Neural cell (in vitro differentiated cells): ENCODE measurements around the gene PRTFDC1. TPM values are rescaled to one million over a fixed set of nuclear protein-coding genes. Genes with fewer than 3 reads are reported as not detected.

Source experiments
- H2AFZ ChIP-seq: fragments of 200-600, 300-800 bp; sonication (generic), shearing (Covaris generic); 2 replicates; pipeline ENCODE4 v1.6.0; 2014; ENCODE audit warnings: low read depth, mild to moderate bottlenecking, antibody characterized with exemption, low read length, moderate library complexity
- H3F3A ChIP-seq: fragments of 200-600 bp; shearing (Covaris generic); 2 replicates; pipeline ENCODE4 v1.6.1; 2016; ENCODE audit warnings: mild to moderate bottlenecking, moderate library complexity, mixed read lengths, antibody characterized with exemption, low read length; ENCODE audit not compliant: insufficient read depth, poor library complexity, severe bottlenecking
- H3K27ac ChIP-seq: fragments of 200-600, 300-800 bp; sonication (generic), shearing (Covaris generic); 2 replicates; pipeline ENCODE4 v1.5.1; 2014; ENCODE audit warnings: mild to moderate bottlenecking, low read length, moderate library complexity
- H3K27me3 ChIP-seq: fragments of 300-800, 200-600 bp; sonication (generic), shearing (Covaris generic); 2 replicates; pipeline ENCODE4 v1.6.0; 2014; ENCODE audit warnings: mild to moderate bottlenecking, low read depth, low read length, moderate library complexity; ENCODE audit not compliant: insufficient read depth
- H3K36me3 ChIP-seq: fragments of 300-800, 200-600 bp; sonication (generic), shearing (Covaris generic); 2 replicates; pipeline ENCODE4 v1.5.1; 2014; ENCODE audit warnings: mild to moderate bottlenecking, antibody characterized with exemption, low read length, moderate library complexity; ENCODE audit not compliant: insufficient read depth
- H3K4me2 ChIP-seq: fragments of 300-800, 200-600 bp; sonication (generic), shearing (Covaris generic); 2 replicates; pipeline ENCODE4 v1.6.0; 2014; ENCODE audit warnings: mild to moderate bottlenecking, low read length
- H3K4me3 ChIP-seq: fragments of 300-800, 200-600 bp; sonication (generic), shearing (Covaris generic); 2 replicates; pipeline ENCODE4 v1.5.1; 2014; ENCODE audit warnings: mild to moderate bottlenecking, low read length, moderate library complexity
- H3K79me2 ChIP-seq: fragments of 200-600 bp; shearing (Covaris generic); replicated peaks from 2 replicates; pipeline ENCODE4 v1.6.0; 2014; ENCODE audit warnings: mild to moderate bottlenecking, low read length, moderate library complexity; ENCODE audit not compliant: insufficient read depth
- H3K9ac ChIP-seq: fragments of 300-800, 200-600 bp; sonication (generic), shearing (Covaris generic); 2 replicates; pipeline ENCODE4 v1.6.1; 2016; ENCODE audit warnings: mild to moderate bottlenecking, low read length, mixed read lengths
- H3K9me2 ChIP-seq: fragments of 200-600 bp; shearing (Covaris generic); 2 replicates; pipeline ENCODE4 v1.6.1; 2016; ENCODE audit warnings: mild to moderate bottlenecking, low read length, mixed read lengths; ENCODE audit not compliant: insufficient read depth
- H3K9me3 ChIP-seq: fragments of 200-600, 300-800 bp; sonication (generic), shearing (Covaris generic); 2 replicates; pipeline ENCODE4 v1.6.1; 2016; ENCODE audit warnings: mild to moderate bottlenecking, mixed run types, low read length, moderate library complexity, mixed read lengths
- H4K20me1 ChIP-seq: fragments of 200-600 bp; shearing (Covaris generic); 2 replicates; pipeline ENCODE4 v1.6.1; 2016; ENCODE audit warnings: mild to moderate bottlenecking, mixed run types; ENCODE audit not compliant: insufficient read depth
- EP300 ChIP-seq: fragments of 450-650 bp; conservative IDR thresholded peaks from 2 replicates; pipeline ENCODE4 v1.6.1; 2014; ENCODE audit warnings: antibody characterized with exemption, mild to moderate bottlenecking, moderate library complexity; ENCODE audit not compliant: poor library complexity, severe bottlenecking
- MXI1 ChIP-seq: fragments of 450-650 bp; conservative IDR thresholded peaks from 2 replicates; pipeline ENCODE4 v1.6.1; 2014; ENCODE audit warnings: antibody characterized with exemption, mild to moderate bottlenecking; ENCODE audit not compliant: poor library complexity, severe bottlenecking
- POLR2AphosphoS5 ChIP-seq: IDR thresholded peaks from 2 replicates; pipeline ENCODE4 v1.6.1; 2012
- REST ChIP-seq: IDR thresholded peaks from 2 replicates; pipeline ENCODE4 v1.6.1; 2012; ENCODE audit warnings: borderline replicate concordance
- SMC3 ChIP-seq: fragments of 450-650 bp; conservative IDR thresholded peaks from 2 replicates; pipeline ENCODE4 v1.6.1; 2014; ENCODE audit warnings: antibody characterized with exemption, mild to moderate bottlenecking, moderate library complexity; ENCODE audit not compliant: poor library complexity
- TAF1 ChIP-seq: IDR thresholded peaks from 2 replicates; pipeline ENCODE4 v1.6.1; 2012; ENCODE audit warnings: low read depth
- polyA plus RNA-seq: library from polyadenylated mRNA; depleted of rRNA; stranded (reverse); fragments of >200 nt; gene quantifications from 2 replicates; pipeline ENCODE4 v1.2.3, GENCODE V29; 2014

Gene PRTFDC1
- polyA plus RNA-seq, 1 donor from 2014 or later = 3.4 TPM

- peaks cover 10% of the 10 kb centered on the region for H3F3A ChIP-seq
- peak overlapping the region; percentile 38 for H3K4me3 ChIP-seq
- no peaks in the 10 kb centered on the region for H3K27me3 ChIP-seq
- H3K27ac ChIP-seq = no peak overlapping the region
- H3K9me3 ChIP-seq = no peaks in the 10 kb centered on the region
- peak overlapping the region; percentile 43 for H3K4me2 ChIP-seq
- no peaks in the 10 kb centered on the region for H3K79me2 ChIP-seq
- no peak overlapping the region for H2AFZ ChIP-seq
- TF ChIP-seq POLR2AphosphoS5 (peak; percentile 38), SMC3 (no peak)
- H3K36me3 ChIP-seq = no peaks in the 10 kb centered on the region
- no peak overlapping the region for H3K9ac ChIP-seq
- no peaks in the 10 kb centered on the region for H3K9me2 ChIP-seq
- no peaks in the 10 kb centered on the region for H4K20me1 ChIP-seq
Measured at GRCh38 chr10:24849051-24849450, 103.4 kb downstream of the PRTFDC1 start.

- Histone ChIP-seq H3K79me2 (no peaks in the 10 kb centered on the region), H3K9me3 (no peaks in the 10 kb centered on the region), H3K27me3 (no peaks in the 10 kb centered on the region), H3F3A (peaks cover 10% of the 10 kb centered on the region), H4K20me1 (no peaks in the 10 kb centered on the region), H3K4me3 (no peak overlapping the region), H3K27ac (no peak overlapping the region), H3K36me3 (no peaks in the 10 kb centered on the region), H3K9me2 (no peaks in the 10 kb centered on the region), H3K4me2 (no peak overlapping the region), H2AFZ (no peak overlapping the region), H3K9ac (no peak overlapping the region)
- TF ChIP-seq TAF1 = no peak
- no peak for TF ChIP-seq MXI1
- no peak for TF ChIP-seq SMC3
- TF ChIP-seq REST = no peak
- TF ChIP-seq EP300 = no peak
- TF ChIP-seq POLR2AphosphoS5 = no peak
Measured at GRCh38 chr10:24848195-24848594, 104.2 kb downstream of the PRTFDC1 start.

GRCh38 chr10:24847112-24848070, 105.0 kb downstream of the PRTFDC1 start:
- no peak overlapping the region for H3K4me3 ChIP-seq
- peaks cover 10% of the 10 kb centered on the region for H3F3A ChIP-seq
- TF ChIP-seq POLR2AphosphoS5 = no peak
- H3K9me3 ChIP-seq = no peaks in the 10 kb centered on the region
- H3K79me2 ChIP-seq = no peaks in the 10 kb centered on the region
- no peak overlapping the region for H3K27ac ChIP-seq
- H3K9ac ChIP-seq = no peak overlapping the region
- H3K4me2 ChIP-seq = no peak overlapping the region
- H3K9me2 ChIP-seq = no peaks in the 10 kb centered on the region
- no peaks in the 10 kb centered on the region for H3K36me3 ChIP-seq
- H4K20me1 ChIP-seq = no peaks in the 10 kb centered on the region
- H2AFZ ChIP-seq = no peak overlapping the region
- no peaks in the 10 kb centered on the region for H3K27me3 ChIP-seq
